Lung (tissue), 12 donors: ENCODE results near the gene OPHN1. TPM values are rescaled to one million over a fixed set of nuclear protein-coding genes. Genes with fewer than 3 reads are reported as not detected.
A peak's percentile ranks its signal among the peaks of the same experiment; 100 is the strongest.

Source experiments
- ATAC-seq: fragments of 200-7000 bp; cut with Tn5 transposase; one replicate; pipeline ENCODE4 v1.9.1; 2020; ENCODE audit warnings: moderate number of reproducible peaks; ENCODE audit not compliant: insufficient read depth, low FRiP score
- DNase-seq, 3 donors: peaks; one replicate each; pipeline ENCODE4 v3.0.0-alpha.2; 2013 to 2017
- H3K27ac ChIP-seq, 2 donors: one replicate each; pipeline ENCODE4 v1.5.1; 2013; ENCODE audit warnings: mild to moderate bottlenecking in 2 of 2, moderate library complexity in 2 of 2, control low read depth in 1 of 2, inconsistent platforms in 1 of 2, low read depth in 1 of 2, low read length in 1 of 2
- H3K27me3 ChIP-seq, 3 donors: one replicate each; pipeline ENCODE4 v1.5.1; 2013; ENCODE audit warnings: low read length in 2 of 3; ENCODE audit not compliant: control insufficient read depth in 3 of 3, insufficient read depth in 3 of 3
- H3K36me3 ChIP-seq, 4 donors: one replicate each; pipeline ENCODE4 v1.5.1; 2013; ENCODE audit warnings: low read length in 4 of 4, mild to moderate bottlenecking in 1 of 4, moderate library complexity in 1 of 4; ENCODE audit not compliant: control insufficient read depth in 4 of 4, insufficient read depth in 4 of 4
- H3K4me1 ChIP-seq, 5 donors: one replicate each; pipeline ENCODE4 v1.5.1; 2013; ENCODE audit warnings: low read length in 5 of 5, mild to moderate bottlenecking in 2 of 5, moderate library complexity in 1 of 5; ENCODE audit not compliant: control insufficient read depth in 5 of 5, insufficient read depth in 5 of 5
- H3K4me3 ChIP-seq: one replicate; pipeline ENCODE4 v1.5.1; 2013; ENCODE audit warnings: mild to moderate bottlenecking, control low read depth, moderate library complexity
- H3K9ac ChIP-seq, 2 donors: one replicate each; pipeline ENCODE4 v1.5.1; 2013; ENCODE audit warnings: low read length in 2 of 2, control low read depth in 1 of 2; ENCODE audit not compliant: insufficient read depth in 1 of 2
- H3K9me3 ChIP-seq, 4 donors: one replicate each; pipeline ENCODE4 v1.5.1; 2013; ENCODE audit warnings: low read length in 3 of 4, mild to moderate bottlenecking in 1 of 4, moderate library complexity in 1 of 4; ENCODE audit not compliant: control insufficient read depth in 4 of 4, insufficient read depth in 3 of 4
- WGBS, 2 donors: extraction: QIAGEN DNeasy Blood & Tissue Kit; methylation state at CpG; one replicate each; pipeline ENCODE4 v1.1.7; 2013; 5-methylcytosine and 5-hydroxymethylcytosine counted together
- polyA plus RNA-seq, 2 donors: library from polyadenylated mRNA; stranded (reverse); fragments of 200-250 nt; gene quantifications; one replicate each; pipeline ENCODE4 v1.2.1, GENCODE V29; 2013
- total RNA-seq, 2 donors: library from RNA; depleted of rRNA in 1 of 2; stranded (reverse); fragments of >200 nt in 1 of 2; gene quantifications; one replicate each; pipeline ENCODE4 v1.2.1, GENCODE V29; 2014 to 2021
- TF ChIP-seq, protein P1 (sequence below): IDR thresholded peaks from 2 replicates; pipeline ENCODE4 v1.5.1; 2012; ENCODE audit warnings: mild to moderate bottlenecking; ENCODE audit errors: control extremely low read depth, extremely low read depth
- donor health status: control.
- donor health status: control.
- donor health status: Bipolar disorder and iron deficiency.
- donor health status: healthy.
- donor health status: DM: yes; HTN: yes; CAD: no.

The OPHN1 gene
- total and polyA plus RNA-seq, 4 donors, result 1.1 to 22.0 (median 6.8) TPM

DNA sequence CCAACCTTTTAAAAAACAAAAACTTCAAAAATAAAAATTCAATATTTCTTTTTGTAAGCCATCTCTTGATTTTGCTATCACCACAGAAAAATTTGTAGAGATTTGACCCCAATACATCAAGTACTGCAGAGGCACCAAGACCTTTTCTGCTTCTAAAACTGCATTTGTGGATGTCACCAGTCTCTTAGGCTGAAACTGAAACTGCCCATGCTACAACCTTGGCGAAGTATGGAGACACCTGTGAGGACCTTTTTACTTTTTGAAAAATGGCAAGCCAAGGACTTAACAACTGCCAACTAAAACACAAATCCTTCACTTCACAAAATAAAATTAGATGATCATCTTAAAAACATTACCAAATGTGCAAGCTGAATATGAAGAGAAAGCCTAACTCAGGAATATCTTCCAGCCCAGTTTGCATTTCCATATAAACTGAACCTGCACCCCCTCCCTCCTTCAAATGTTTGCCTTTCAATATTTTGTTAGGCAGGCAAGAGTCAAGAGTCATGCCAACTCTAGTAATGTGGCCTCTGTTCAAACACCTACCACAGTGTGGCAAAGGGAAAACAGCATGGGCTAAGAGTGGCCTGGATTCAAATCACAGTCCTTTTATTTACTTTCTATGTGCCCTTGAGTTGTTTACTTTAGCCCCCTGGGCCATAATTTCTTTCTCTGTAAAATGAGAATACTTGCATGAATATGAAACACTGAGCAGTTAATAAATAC, 389.4 kb downstream of the OPHN1 start:
- Histone ChIP-seq H3K4me3 (no peak overlapping the region), H3K9ac (no peak overlapping the region), H3K4me1 (no peaks in the 10 kb centered on the region), H3K27ac (no peak overlapping the region), H3K9me3 (peaks cover 0 to 4% (median 0%) of the 10 kb centered on the region in 4 donors), H3K27me3 (no peaks in the 10 kb centered on the region), H3K36me3 (peaks cover 0 to 16% (median under 1%) of the 10 kb centered on the region in 4 donors)
- TF ChIP-seq, protein P1, sequence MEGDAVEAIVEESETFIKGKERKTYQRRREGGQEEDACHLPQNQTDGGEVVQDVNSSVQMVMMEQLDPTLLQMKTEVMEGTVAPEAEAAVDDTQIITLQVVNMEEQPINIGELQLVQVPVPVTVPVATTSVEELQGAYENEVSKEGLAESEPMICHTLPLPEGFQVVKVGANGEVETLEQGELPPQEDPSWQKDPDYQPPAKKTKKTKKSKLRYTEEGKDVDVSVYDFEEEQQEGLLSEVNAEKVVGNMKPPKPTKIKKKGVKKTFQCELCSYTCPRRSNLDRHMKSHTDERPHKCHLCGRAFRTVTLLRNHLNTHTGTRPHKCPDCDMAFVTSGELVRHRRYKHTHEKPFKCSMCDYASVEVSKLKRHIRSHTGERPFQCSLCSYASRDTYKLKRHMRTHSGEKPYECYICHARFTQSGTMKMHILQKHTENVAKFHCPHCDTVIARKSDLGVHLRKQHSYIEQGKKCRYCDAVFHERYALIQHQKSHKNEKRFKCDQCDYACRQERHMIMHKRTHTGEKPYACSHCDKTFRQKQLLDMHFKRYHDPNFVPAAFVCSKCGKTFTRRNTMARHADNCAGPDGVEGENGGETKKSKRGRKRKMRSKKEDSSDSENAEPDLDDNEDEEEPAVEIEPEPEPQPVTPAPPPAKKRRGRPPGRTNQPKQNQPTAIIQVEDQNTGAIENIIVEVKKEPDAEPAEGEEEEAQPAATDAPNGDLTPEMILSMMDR, result no peak
- WGBS, 2 donors, result 68 to 76% methylated on average over 1 of the region's 1 CpG
- no peak for ATAC-seq
- DNase-seq, result no peak

DNA sequence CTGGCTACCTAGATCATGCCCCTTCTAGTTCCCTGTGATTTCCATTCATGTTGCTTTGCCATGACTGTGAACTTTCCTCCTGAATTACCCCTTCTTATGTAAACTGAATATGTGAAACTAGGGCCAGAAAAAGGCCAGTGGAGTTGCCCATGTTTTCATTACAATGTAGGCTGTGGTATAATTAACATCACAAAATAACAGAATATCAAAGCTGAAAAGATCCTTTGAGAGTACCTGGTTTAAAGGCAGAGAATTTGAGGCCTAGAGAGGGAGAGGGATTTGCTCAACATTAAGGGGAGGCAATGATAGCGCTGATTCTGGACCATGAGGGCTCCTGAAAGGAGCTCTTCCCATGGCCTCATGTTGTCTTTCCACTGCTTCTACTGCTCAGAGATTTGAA, 392.2 kb downstream of the OPHN1 start:
- ATAC-seq, result no peak
- no peak for DNase-seq
- Histone ChIP-seq H3K36me3 (peaks cover 0 to 6% (median 0%) of the 10 kb centered on the region in 4 donors), H3K27me3 (no peaks in the 10 kb centered on the region), H3K9ac (no peak overlapping the region), H3K4me3 (no peak overlapping the region), H3K27ac (no peak overlapping the region), H3K4me1 (no peaks in the 10 kb centered on the region), H3K9me3 (peaks cover 0 to 8% (median 0%) of the 10 kb centered on the region in 4 donors)
- WGBS, 2 donors, result 52 to 100% methylated on average over 1 of the region's 1 CpG
- TF ChIP-seq, protein P1, result no peak

DNA sequence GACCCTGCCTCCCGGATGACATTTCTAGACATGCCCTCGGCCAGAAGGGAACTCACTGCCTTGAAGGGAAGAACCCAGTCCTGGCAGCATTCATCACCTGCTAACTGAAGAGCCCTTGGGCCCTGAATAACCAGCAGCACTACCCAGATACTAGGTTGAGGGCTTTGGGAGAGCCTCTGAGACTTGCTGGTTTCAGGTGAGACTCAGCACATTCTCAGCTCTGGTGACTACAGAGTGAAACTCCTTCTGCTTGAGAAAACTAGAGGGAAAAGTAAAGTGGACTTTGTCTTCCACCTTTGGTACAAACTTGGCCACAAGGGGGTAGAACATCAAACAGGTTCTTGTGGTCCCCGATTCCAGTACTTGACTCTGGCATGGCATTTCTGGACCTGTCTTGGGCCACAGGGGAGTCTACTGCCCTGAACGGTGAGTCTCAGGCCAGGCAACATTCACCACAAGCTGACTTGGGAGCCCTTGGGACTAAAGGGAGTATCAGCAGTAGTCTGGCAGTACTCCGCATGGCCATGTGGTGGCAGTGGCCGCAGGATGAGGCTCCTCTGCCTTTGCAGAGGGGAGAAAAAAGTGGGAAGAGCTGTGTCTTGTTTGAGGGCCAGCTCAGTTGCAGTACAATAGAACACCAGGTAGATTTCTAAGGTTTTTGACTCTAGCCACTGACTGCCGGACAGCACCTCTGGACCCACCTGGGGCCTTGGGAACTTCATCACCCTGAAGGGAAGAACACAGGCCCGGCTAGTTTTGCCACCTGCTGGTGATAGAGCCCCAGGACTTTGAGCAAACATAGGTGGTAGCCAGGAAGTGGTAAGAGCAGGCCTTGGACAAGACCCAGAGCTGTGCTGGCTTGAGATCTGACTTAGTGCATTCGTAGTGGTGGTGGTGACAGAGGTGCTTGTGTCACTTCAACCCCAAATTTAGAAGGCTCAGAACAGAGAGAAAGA, 414.8 kb downstream of the OPHN1 start:
- 55 to 72% methylated on average over 9 of the region's 9 CpGs for WGBS, 2 donors
- ATAC-seq, result no peak
- Histone ChIP-seq H3K36me3 (no peaks in the 10 kb centered on the region), H3K27me3 (no peaks in the 10 kb centered on the region), H3K9me3 (peaks cover 0 to 3% (median under 1%) of the 10 kb centered on the region in 4 donors), H3K9ac (no peak overlapping the region), H3K27ac (no peak overlapping the region), H3K4me3 (no peak overlapping the region), H3K4me1 (no peaks in the 10 kb centered on the region)
- DNase-seq, result peak in 2 of 3 donors; percentile 0 to 4
- TF ChIP-seq, protein P1, result no peak
